Activated CD8-positive, alpha-beta T cell treated with anti-CD3 and anti-CD28 coated beads for 36 hours (primary cell): Measurements from ENCODE around the gene FGB. TPM values are rescaled to one million over a fixed set of nuclear protein-coding genes. Genes with fewer than 3 reads are reported as not detected.

Source experiments
- ATAC-seq: fragments of 200-7000 bp; cut with Tn5 transposase; one replicate; pipeline ENCODE4 v1.10.0; 2021; ENCODE audit warnings: mild to moderate bottlenecking, moderate library complexity
- CTCF ChIA-PET: fragments of 350-600 bp; sonication (Branson Sonifier 250); formaldehyde crosslinking; loops from one replicate; lab custom pipeline; 2021; ENCODE audit warnings: antibody characterized with exemption; lab: Charles Lee
- POLR2A ChIA-PET: fragments of 350-600 bp; sonication (Branson Sonifier 250); formaldehyde crosslinking; loops from one replicate; lab custom pipeline; 2021; ENCODE audit warnings: antibody characterized with exemption; lab: Charles Lee
- DNase-seq: peaks from one replicate; pipeline ENCODE4 v3.0.0-alpha.2; 2020
- H3K27ac Mint-ChIP-seq: one replicate; pipeline ENCODE4 v1.8.0; 2021; ENCODE audit warnings: mild to moderate bottlenecking, mixed read lengths
- H3K27me3 Mint-ChIP-seq: one replicate; pipeline ENCODE4 v1.8.0; 2021; ENCODE audit warnings: mixed read lengths
- H3K36me3 Mint-ChIP-seq: one replicate; pipeline ENCODE4 v1.8.0; 2021; ENCODE audit warnings: low read depth, mixed read lengths
- H3K4me1 Mint-ChIP-seq: one replicate; pipeline ENCODE4 v1.8.0; 2021; ENCODE audit warnings: low read depth, mixed read lengths
- H3K4me3 Mint-ChIP-seq: one replicate; pipeline ENCODE4 v1.8.0; 2021; ENCODE audit warnings: mild to moderate bottlenecking, moderate library complexity, mixed read lengths
- H3K9me3 Mint-ChIP-seq: one replicate; pipeline ENCODE4 v1.8.0; 2021; ENCODE audit warnings: mixed read lengths
- CTCF ChIP-seq: fragments of 200-600 bp; IDR thresholded peaks from one replicate; pipeline ENCODE4 v1.8.0; 2022; ENCODE audit warnings: antibody characterized with exemption, mild to moderate bottlenecking
- intact Hi-C: fragments of 100-400 bp; cut with micrococcal nuclease; formaldehyde crosslinking; loops from one replicate; pipeline ENCODE4 v1.10.0; 2022
- total RNA-seq, 2 experiments: library from RNA; stranded (reverse); gene quantifications; one replicate each; pipeline ENCODE4 v1.2.3, GENCODE V29; 2021

FGB gene
- total RNA-seq, 2 experiments from 2014 or later = not detected

- TF ChIP-seq CTCF = no peak
- Mint-ChIP-seq H3K27ac (no peak overlapping the region), H3K27me3 (peaks cover 15% of the 10 kb centered on the region), H3K9me3 (no peaks in the 10 kb centered on the region), H3K4me3 (no peak overlapping the region), H3K4me1 (no peaks in the 10 kb centered on the region), H3K36me3 (no peaks in the 10 kb centered on the region)
- CTCF ChIA-PET = no interaction called here
- intact Hi-C loops = no loop called here
- POLR2A ChIA-PET = no interaction called here
- ATAC-seq (no peak), DNase-seq (no peak)
Measured at GRCh38 chr4:154606728-154607723, 44.2 kb downstream of the FGB start.

GRCh38 chr4:154608361-154609252 lies 45.8 kb downstream of the FGB start:
- no peak overlapping the region for H3K4me3 Mint-ChIP-seq
- no peaks in the 10 kb centered on the region for H3K4me1 Mint-ChIP-seq
- H3K36me3 Mint-ChIP-seq = no peaks in the 10 kb centered on the region
- no peak for ATAC-seq
- no peak for DNase-seq
- ChIA-PET CTCF (interaction anchor here (0.9 to 2.5 kb wide), 4 partner anchors 10 to 50 kb away, joined by 3 to 8 read pairs (median 4); no protein-coding TSS in a partner anchor), POLR2A (no interaction called here)
- peaks cover 11% of the 10 kb centered on the region for H3K27me3 Mint-ChIP-seq
- no peaks in the 10 kb centered on the region for H3K9me3 Mint-ChIP-seq
- intact Hi-C loops = no loop called here
- no peak for TF ChIP-seq CTCF
- no peak overlapping the region for H3K27ac Mint-ChIP-seq

- POLR2A ChIA-PET = no interaction called here
- Mint-ChIP-seq H3K36me3 (no peaks in the 10 kb centered on the region), H3K4me3 (no peak overlapping the region), H3K9me3 (no peaks in the 10 kb centered on the region), H3K27ac (no peak overlapping the region), H3K4me1 (no peaks in the 10 kb centered on the region), H3K27me3 (peaks cover 13% of the 10 kb centered on the region)
- DNase-seq = no peak
- CTCF ChIA-PET = interaction anchor here (0.6 to 2.5 kb wide), 5 partner anchors 9 to 57 kb away, joined by 3 to 8 read pairs (median 4); no protein-coding TSS in a partner anchor
- intact Hi-C loops = no loop called here
- TF ChIP-seq CTCF = no peak
- no peak for ATAC-seq
Measured at GRCh38 chr4:154609532-154609931, 46.7 kb downstream of the FGB start.

- intact Hi-C loops = no loop called here
- no peak for TF ChIP-seq CTCF
- POLR2A ChIA-PET = no interaction called here
Measured at GRCh38 chr4:154610582-154610981, 47.8 kb downstream of the FGB start.

More at GRCh38 chr4:154610582-154610981, 47.8 kb downstream of the FGB start:
- H3K27ac Mint-ChIP-seq = no peak overlapping the region
- H3K4me1 Mint-ChIP-seq = no peaks in the 10 kb centered on the region
- no peaks in the 10 kb centered on the region for H3K9me3 Mint-ChIP-seq
- DNase-seq (no peak), ATAC-seq (no peak)
- no peak overlapping the region for H3K4me3 Mint-ChIP-seq
- CTCF ChIA-PET = interaction anchor here (1.6 to 2.5 kb wide), 2 partner anchors 8 to 12 kb away, joined by 3 to 8 read pairs; no protein-coding TSS in a partner anchor
- peaks cover 8% of the 10 kb centered on the region for H3K27me3 Mint-ChIP-seq
- no peaks in the 10 kb centered on the region for H3K36me3 Mint-ChIP-seq
